ENCODE results near the gene SUPT20HL2. TPM values are rescaled to one million over a fixed set of nuclear protein-coding genes. Genes with fewer than 3 reads are reported as not detected.
"Not testable (repeated sequence)": the region's sequence is repeated elsewhere in the genome, so short reads cannot be mapped to it uniquely, and the experiment has no call there.

The SUPT20HL2 gene
- total RNA-seq: 10 to 100 TPM in 1 of 2 donors, under 1 TPM in 1; 0.14 to 10.5 TPM

- H3K4me1 ChIP-seq (replicated peaks): no peaks in the 10 kb centered on the region
- H3K9me3 ChIP-seq: no peaks in the 10 kb centered on the region
- no peak for DNase-seq (ENCODE audit: low spot score)
- no peak within 1 kb of the TSS for H3K27ac ChIP-seq
- H3K27me3 ChIP-seq (replicated peaks; ENCODE audit: insufficient read depth): no peaks in the 10 kb centered on the region
- WGBS: 98% methylated on average over 38 of the region's 39 CpGs
- H3K36me3 ChIP-seq: no peaks in the 10 kb centered on the region
- no peak for TF ChIP-seq CTCF (IDR thresholded peaks at IDR 0.05)
- no peak for TF ChIP-seq POLR2AphosphoS5 (IDR thresholded peaks at IDR 0.05)
- TF ChIP-seq POLR2A (IDR thresholded peaks at IDR 0.05): no peak
- intact Hi-C loops (cut with DNase I): no loop called here
- H3K4me3 ChIP-seq: no peak within 1 kb of the TSS
Observed at GRCh38 chrX:24314019-24314635, at the start of gene SUPT20HL2. Gene SUPT20HL2, minus strand, starts transcription at chrX:24314069. Its CDS starts 754 bp downstream, at chrX:24313315.

- DNase-seq (ENCODE audit: low spot score); intact Hi-C loops (cut with DNase I); H3K4me3 ChIP-seq; H3K4me1 ChIP-seq (replicated peaks); H3K27ac ChIP-seq; H3K27me3 ChIP-seq (replicated peaks; ENCODE audit: insufficient read depth); H3K9me3 ChIP-seq; H3K36me3 ChIP-seq: not testable (repeated sequence)
- WGBS: 97% methylated on average over 19 of the region's 41 CpGs
Observed at GRCh38 chrX:24362089-24362745, 48.3 kb upstream of the SUPT20HL2 start.

GRCh38 chrX:24360272-24360671, 46.4 kb upstream of the SUPT20HL2 start, which contains the start of gene SUPT20HL1:
Gene SUPT20HL1, plus strand, starts transcription at chrX:24360639. Its CDS starts 2,122 bp downstream, at chrX:24362761.
- TF ChIP-seq POLR2A (IDR thresholded peaks at IDR 0.05): no peak
- TF ChIP-seq CTCF (IDR thresholded peaks at IDR 0.05): no peak
- TF ChIP-seq POLR2AphosphoS5 (IDR thresholded peaks at IDR 0.05): no peak
- WGBS: 88% methylated on average over 3 of the region's 3 CpGs
- Histone ChIP-seq H3K4me3 (no peak within 1 kb of the TSS), H3K27ac (no peak within 1 kb of the TSS), H3K9me3 (no peaks in the 10 kb centered on the region), H3K27me3 (replicated peaks; ENCODE audit: insufficient read depth) (no peaks in the 10 kb centered on the region), H3K36me3 (no peaks in the 10 kb centered on the region), H3K4me1 (replicated peaks) (no peaks in the 10 kb centered on the region)
- intact Hi-C loops (cut with DNase I): no loop called here
- no peak for DNase-seq (ENCODE audit: low spot score)

DNA sequence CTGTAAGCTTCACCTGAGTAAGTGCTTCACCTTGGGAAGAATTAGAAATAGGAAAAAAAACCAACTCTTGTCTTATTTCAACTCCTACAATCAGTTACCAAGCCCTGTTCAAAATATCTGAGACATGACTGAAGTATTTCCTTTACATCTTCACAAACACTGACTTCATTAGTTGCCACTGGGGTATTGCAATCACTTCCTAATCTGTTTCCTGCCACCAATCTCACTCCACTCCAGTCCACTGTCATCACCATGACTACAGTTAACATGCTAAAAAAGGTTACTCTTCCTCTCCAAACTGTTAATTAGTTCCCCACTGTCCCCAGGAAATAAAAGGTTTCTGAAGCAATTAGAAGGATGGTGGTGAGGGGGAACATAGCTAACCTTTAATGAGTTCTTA, 43.2 kb upstream of the SUPT20HL2 start:
- no peak overlapping the region for H3K27ac ChIP-seq
- H3K27me3 ChIP-seq (replicated peaks; ENCODE audit: insufficient read depth): no peaks in the 10 kb centered on the region
- intact Hi-C loops (cut with DNase I): no loop called here

DNA sequence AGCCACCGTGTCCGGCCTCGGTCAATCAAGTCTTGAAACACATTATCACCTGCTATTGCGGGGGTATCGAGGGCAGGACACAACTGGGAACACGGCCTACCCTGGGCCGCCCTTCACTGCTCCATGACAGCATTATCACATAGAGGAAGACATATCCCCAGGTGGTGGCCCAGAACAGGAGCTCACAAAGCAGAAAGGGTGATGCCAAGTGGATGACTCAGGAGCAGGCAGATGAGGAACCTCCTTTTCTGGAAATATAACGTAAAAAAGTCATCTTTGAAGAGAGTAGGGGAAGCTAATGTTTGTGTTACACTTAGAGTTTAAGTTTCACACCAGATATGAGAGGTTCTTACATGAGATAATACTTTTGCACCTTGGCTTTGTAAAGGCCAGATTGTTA, 41.2 kb upstream of the SUPT20HL2 start:
- DNase-seq (ENCODE audit: low spot score): no peak
- WGBS: 90% methylated on average over 8 of the region's 8 CpGs
- Histone ChIP-seq H3K36me3 (no peaks in the 10 kb centered on the region), H3K27ac (no peak overlapping the region), H3K9me3 (no peaks in the 10 kb centered on the region), H3K4me1 (replicated peaks) (no peaks in the 10 kb centered on the region), H3K4me3 (no peak overlapping the region), H3K27me3 (replicated peaks; ENCODE audit: insufficient read depth) (no peaks in the 10 kb centered on the region)
- intact Hi-C loops (cut with DNase I): no loop called here
- TF ChIP-seq CTCF (IDR thresholded peaks at IDR 0.05) (no peak), POLR2AphosphoS5 (IDR thresholded peaks at IDR 0.05) (no peak), POLR2A (IDR thresholded peaks at IDR 0.05) (no peak)

More for the DNA sequence above, 43.2 kb upstream of the SUPT20HL2 start:
- Histone ChIP-seq H3K36me3 (no peaks in the 10 kb centered on the region), H3K4me1 (replicated peaks) (no peaks in the 10 kb centered on the region), H3K9me3 (no peaks in the 10 kb centered on the region), H3K4me3 (no peak overlapping the region)
- no peak for DNase-seq (ENCODE audit: low spot score)
- TF ChIP-seq POLR2A (IDR thresholded peaks at IDR 0.05): no peak
- no peak for TF ChIP-seq CTCF (IDR thresholded peaks at IDR 0.05)
- TF ChIP-seq POLR2AphosphoS5 (IDR thresholded peaks at IDR 0.05): no peak
